Fibroblast of villous mesenchyme (primary cell): ENCODE data around the gene FRMD4A. TPM values are rescaled to one million over a fixed set of nuclear protein-coding genes. Genes with fewer than 3 reads are reported as not detected.

Experiments
- DNase-seq: peaks from one replicate; pipeline ENCODE4 v3.0.0-alpha.2; 2010; ENCODE audit warnings: low read depth
- H3K4me3 ChIP-seq: 2 replicates; pipeline ENCODE4 v1.5.1; 2011; ENCODE audit warnings: low read depth, mild to moderate bottlenecking, low read length
- CTCF ChIP-seq: IDR thresholded peaks from 2 replicates; pipeline ENCODE4 v1.5.1; 2012; ENCODE audit warnings: low read depth, mild to moderate bottlenecking, low read length; ENCODE audit not compliant: insufficient read depth
- total RNA-seq: library from RNA; depleted of rRNA; stranded (reverse); fragments of >200 nt; gene quantifications from 2 replicates; pipeline ENCODE4 v1.2.3, GENCODE V29; 2012

Gene FRMD4A
- total RNA-seq, 1 donor = 40.2 TPM

- no peak for TF ChIP-seq CTCF
- no peak for DNase-seq
- no peak overlapping the region for H3K4me3 ChIP-seq
Observed at GRCh38 chr10:14179251-14179650, 151.5 kb downstream of the FRMD4A start.

GRCh38 chr10:14173706-14174594 is 156.8 kb downstream of the FRMD4A start:
- peak overlapping the region; percentile 36 for H3K4me3 ChIP-seq
- no peak for TF ChIP-seq CTCF
- no peak for DNase-seq

GRCh38 chr10:14173391-14173705 is 157.4 kb downstream of the FRMD4A start:
- no peak for TF ChIP-seq CTCF
- peak overlapping the region; percentile 36 for H3K4me3 ChIP-seq
- peak; percentile 11 for DNase-seq

- H3K4me3 ChIP-seq = no peak overlapping the region
- no peak for DNase-seq
- no peak for TF ChIP-seq CTCF
Observed at GRCh38 chr10:14172336-14172950, 158.3 kb downstream of the FRMD4A start.

- no peak for TF ChIP-seq CTCF
- H3K4me3 ChIP-seq = no peak overlapping the region
- no peak for DNase-seq
Observed at GRCh38 chr10:14171336-14171735, 159.4 kb downstream of the FRMD4A start.

GRCh38 chr10:14163377-14164086 is 167.2 kb downstream of the FRMD4A start:
- no peak for TF ChIP-seq CTCF
- no peak overlapping the region for H3K4me3 ChIP-seq
- DNase-seq = no peak
